H1 (cell line): ENCODE results near the gene GRK5. TPM values are rescaled to one million over a fixed set of nuclear protein-coding genes. Genes with fewer than 3 reads are reported as not detected.
"Not testable (repeated sequence)": the region's sequence is repeated elsewhere in the genome, so short reads cannot be mapped to it uniquely, and the experiment has no call there.

Experiments used
- CTCF ChIA-PET: fragments of 300-600 bp; sonication (Branson Sonifier 250); formaldehyde crosslinking; loops from one replicate; lab custom pipeline; 2021; ENCODE audit not compliant: partially characterized antibody; lab: Charles Lee
- POLR2A ChIA-PET: fragments of 300-600 bp; sonication (Branson Sonifier 250); formaldehyde crosslinking; loops from one replicate; lab custom pipeline; 2021; ENCODE audit warnings: inconsistent platforms; ENCODE audit not compliant: partially characterized antibody; lab: Charles Lee
- DNase-seq, 2 experiments: peaks; one replicate each; pipeline versions ENCODE4 v3.0.0 to v3.0.0-alpha.2; 2010 to 2022; ENCODE audit warnings: low spot score in 2 of 2, low read depth in 1 of 2, mixed read lengths in 1 of 2
- FAIRE-seq: peaks from 2 replicates; lab custom pipeline; 2011; peaks lifted over from hg19 to GRCh38; lab: Jason Lieb, UNC
- H2AFZ ChIP-seq: 2 replicates; pipeline ENCODE4 v1.8.1; 2012; ENCODE audit warnings: low read length, inconsistent platforms
- H2AK5ac ChIP-seq: 2 replicates; pipeline ENCODE4 v1.6.1; 2013; ENCODE audit warnings: low read depth, low read length
- H2BK120ac ChIP-seq: replicated peaks from 2 replicates; pipeline ENCODE3; 2013; ENCODE audit warnings: low read depth, low read length, inconsistent platforms
- H2BK12ac ChIP-seq: 2 replicates; pipeline ENCODE4 v1.6.1; 2013; ENCODE audit warnings: low read depth, low read length
- H2BK15ac ChIP-seq: 2 replicates; pipeline ENCODE4 v1.6.1; 2013; ENCODE audit warnings: low read length
- H2BK20ac ChIP-seq: 2 replicates; pipeline ENCODE4 v1.6.1; 2013; ENCODE audit warnings: low read length
- H2BK5ac ChIP-seq: 2 replicates; pipeline ENCODE4 v1.6.1; 2013; ENCODE audit warnings: low read depth, low read length
- H3K14ac ChIP-seq: 2 replicates; pipeline ENCODE4 v1.6.1; 2013; ENCODE audit warnings: inconsistent platforms; ENCODE audit not compliant: insufficient read length
- H3K18ac ChIP-seq: 2 replicates; pipeline ENCODE4 v1.6.1; 2013; ENCODE audit warnings: low read length; ENCODE audit errors: extremely low read depth
- H3K23ac ChIP-seq: 2 replicates; pipeline ENCODE4 v1.6.1; 2013; ENCODE audit warnings: inconsistent platforms; ENCODE audit not compliant: insufficient read length
- H3K23me2 ChIP-seq: 2 replicates; pipeline ENCODE4 v1.6.1; 2013; ENCODE audit warnings: low read depth, low read length
- H3K27ac ChIP-seq: 2 replicates; pipeline ENCODE4 v1.6.1; 2011; ENCODE audit warnings: low read depth, low read length, inconsistent platforms
- H3K27me3 ChIP-seq, 4 experiments: replicated peaks in 1 of 4; 1 replicate in 1 of 4; 2 replicates in 3 of 4; pipeline versions ENCODE4 v1.6.1 to v1.8.1; 2011 to 2013; ENCODE audit warnings: low read length in 3 of 4, mild to moderate bottlenecking in 3 of 4, inconsistent platforms in 2 of 4, mixed read lengths in 2 of 4, moderate library complexity in 1 of 4; ENCODE audit not compliant: control insufficient read depth in 3 of 4, insufficient read depth in 3 of 4; ENCODE audit errors: extremely low read depth in 1 of 4
- H3K36me3 ChIP-seq, 4 experiments: 2 replicates each; pipeline versions ENCODE4 v1.6.1 to v1.8.1; 2011 to 2013; ENCODE audit warnings: mild to moderate bottlenecking in 4 of 4, low read length in 3 of 4, moderate library complexity in 2 of 4, control low read depth in 1 of 4, inconsistent platforms in 1 of 4; ENCODE audit not compliant: insufficient read depth in 4 of 4, control insufficient read depth in 2 of 4
- H3K4ac ChIP-seq: replicated peaks from 2 replicates; pipeline ENCODE3; 2013; ENCODE audit warnings: low read length, low read depth, mixed read lengths, inconsistent platforms; ENCODE audit not compliant: insufficient read length
- H3K4me1 ChIP-seq, 4 experiments: replicated peaks in 1 of 4; 1 replicate in 1 of 4; 2 replicates in 3 of 4; pipeline versions ENCODE4 v1.6.1 to v1.8.1; 2011 to 2013; ENCODE audit warnings: low read length in 3 of 4, inconsistent platforms in 2 of 4, mixed read lengths in 1 of 4; ENCODE audit not compliant: insufficient read depth in 4 of 4, control insufficient read depth in 3 of 4
- H3K4me2 ChIP-seq, 2 experiments: 2 replicates each; pipeline versions ENCODE4 v1.6.1 to v1.8.1; 2011 to 2013; ENCODE audit warnings: low read depth in 2 of 2, low read length in 2 of 2, control low read depth in 1 of 2, inconsistent platforms in 1 of 2, mild to moderate bottlenecking in 1 of 2; ENCODE audit not compliant: insufficient read depth in 1 of 2
- H3K4me3 ChIP-seq, 4 experiments: fragments of 200-600, 300-600 bp in 1 of 4; sonication (generic), shearing (Covaris generic), sonication (Bioruptor Twin) in 1 of 4; 2 replicates each; pipeline versions ENCODE4 v1.5.1 to v1.8.1; 2011 to 2016; ENCODE audit warnings: low read length in 4 of 4, low read depth in 3 of 4, control low read depth in 2 of 4, inconsistent platforms in 2 of 4, mild to moderate bottlenecking in 2 of 4, mixed read lengths in 1 of 4, moderate library complexity in 1 of 4; ENCODE audit not compliant: insufficient read depth in 2 of 4; ENCODE audit errors: extremely low read depth in 1 of 4
- H3K56ac ChIP-seq: replicated peaks from 2 replicates; pipeline ENCODE3; 2013; ENCODE audit warnings: low read depth, mild to moderate bottlenecking, mixed read lengths, low read length, inconsistent platforms; ENCODE audit not compliant: insufficient read length
- H3K79me1 ChIP-seq: 2 replicates; pipeline ENCODE4 v1.6.1; 2013; ENCODE audit warnings: low read depth, low read length, control low read depth
- H3K79me2 ChIP-seq, 2 experiments: 2 replicates each; pipeline versions ENCODE4 v1.6.1 to v1.8.1; 2012 to 2013; ENCODE audit warnings: low read length in 2 of 2, mild to moderate bottlenecking in 2 of 2, inconsistent platforms in 1 of 2; ENCODE audit not compliant: insufficient read depth in 2 of 2, control insufficient read depth in 1 of 2
- H3K9ac ChIP-seq, 4 experiments: replicated peaks in 1 of 4; 1 replicate in 1 of 4; 2 replicates in 3 of 4; pipeline versions ENCODE4 v1.6.1 to v1.8.1; 2011 to 2013; ENCODE audit warnings: low read depth in 3 of 4, low read length in 3 of 4, control low read depth in 2 of 4, mild to moderate bottlenecking in 2 of 4, moderate library complexity in 2 of 4, inconsistent platforms in 1 of 4; ENCODE audit errors: extremely low read depth in 1 of 4
- H3K9me3 ChIP-seq, 2 experiments: 2 replicates each; pipeline versions ENCODE4 v1.6.1 to v1.8.1; 2012 to 2013; ENCODE audit warnings: mild to moderate bottlenecking in 2 of 2, moderate library complexity in 2 of 2, control low read depth in 1 of 2, inconsistent platforms in 1 of 2, low read depth in 1 of 2, low read length in 1 of 2, mixed read lengths in 1 of 2; ENCODE audit not compliant: insufficient read depth in 2 of 2
- H4K20me1 ChIP-seq, 2 experiments: replicated peaks in 1 of 2; 2 replicates each; pipeline versions ENCODE3 to v1.8.1; 2011 to 2013; ENCODE audit warnings: inconsistent platforms in 2 of 2, low read length in 2 of 2, mild to moderate bottlenecking in 1 of 2; ENCODE audit not compliant: insufficient read depth in 2 of 2, control insufficient read depth in 1 of 2
- H4K5ac ChIP-seq: 2 replicates; pipeline ENCODE4 v1.6.1; 2013; ENCODE audit warnings: low read length, low read depth, mixed read lengths, inconsistent platforms; ENCODE audit not compliant: insufficient read length
- H4K8ac ChIP-seq: 2 replicates; pipeline ENCODE4 v1.8.0; 2013; ENCODE audit warnings: mild to moderate bottlenecking, moderate library complexity, low read length, inconsistent platforms; ENCODE audit not compliant: insufficient read depth; ENCODE audit errors: extremely low read depth
- H4K91ac ChIP-seq: replicated peaks from 2 replicates; pipeline ENCODE3; 2013; ENCODE audit warnings: low read length, mixed read lengths, inconsistent platforms; ENCODE audit not compliant: insufficient read length
- RNF2 ChIP-seq: fragments of 200-900, 300-1000 bp; sonication (generic); IDR thresholded peaks from 2 replicates; pipeline ENCODE4 v1.7.1; 2016; ENCODE audit warnings: borderline replicate concordance, low read depth, mild to moderate bottlenecking, antibody characterized with exemption, low read length; ENCODE audit not compliant: poor library complexity, severe bottlenecking; ENCODE audit errors: missing control alignments
- WGBS, 2 experiments: shearing (Covaris generic) in 1 of 2; methylation state at CpG; one replicate each; pipeline versions ENCODE4 v1.1.6 to v1.1.7; 2013 to 2015; ENCODE audit warnings: low lambda C conversion rate in 2 of 2, mixed read lengths in 2 of 2, inconsistent platforms in 1 of 2, low coverage in 1 of 2, missing lambda C conversion rate in 1 of 2; ENCODE audit not compliant: insufficient replicate concordance in 2 of 2, insufficient coverage in 1 of 2, insufficient read length in 1 of 2; ENCODE audit errors: extremely low coverage in 1 of 2, missing lambda C conversion rate in 1 of 2; 5-methylcytosine and 5-hydroxymethylcytosine counted together
- polyA plus RNA-seq, 7 experiments: library from polyadenylated mRNA; depleted of rRNA in 3 of 7; stranded (reverse) in 5 of 7; unstranded in 2 of 7; fragments of >200 nt in 5 of 7; fragments of 200-250 nt in 2 of 7; gene quantifications; 1 replicate in 5 of 7; 2 replicates in 1 of 7; 4 replicates in 1 of 7; pipeline versions ENCODE4 v1.2.1 to v1.2.3, GENCODE V29; 2011 to 2013; ENCODE audit warnings: missing spikeins in 2 of 7, mixed read lengths in 2 of 7
- total RNA-seq: library from RNA; stranded (reverse); fragmentation: NEBNext Ultra II Directional; extraction: Animal tissue kit (Norgen Biotek cat#: 25700); gene quantifications from 2 replicates; pipeline ENCODE4 v1.2.1, GENCODE V29; 2021

Gene GRK5
- total and polyA plus RNA-seq, 2 of the 8 experiments (the other 6 are each of a cell fraction or from before 2014, with no cell fraction given), result 0.54 to 2.5 TPM

GRCh38 chr10:119462773-119463172 lies 255.4 kb downstream of the GRK5 start:
- no peak for FAIRE-seq
- H4K5ac ChIP-seq, result no peak overlapping the region

GRCh38 chr10:119463195-119463594 lies 255.8 kb downstream of the GRK5 start:
- H4K91ac ChIP-seq, H4K20me1 ChIP-seq, H2BK20ac ChIP-seq, DNase-seq, H3K79me1 ChIP-seq, H2AK5ac ChIP-seq, FAIRE-seq, H2AFZ ChIP-seq, H3K27me3 ChIP-seq, H3K14ac ChIP-seq, H3K56ac ChIP-seq, H3K4me2 ChIP-seq, H2BK12ac ChIP-seq, H3K9ac ChIP-seq, H3K27ac ChIP-seq, H3K18ac ChIP-seq, H3K23me2 ChIP-seq, POLR2A ChIA-PET, H3K4me1 ChIP-seq, H2BK5ac ChIP-seq, H3K4ac ChIP-seq, H2BK120ac ChIP-seq, H3K79me2 ChIP-seq, H4K8ac ChIP-seq, H2BK15ac ChIP-seq, H3K23ac ChIP-seq, H3K4me3 ChIP-seq, H3K36me3 ChIP-seq, H4K5ac ChIP-seq, H3K9me3 ChIP-seq: not testable (repeated sequence)
- CTCF ChIA-PET, result interaction anchor here (1.0 to 1.7 kb wide), 3 partner anchors 18 to 263 kb away, joined by 3 to 4 read pairs (median 3); no protein-coding TSS in a partner anchor
- 80% methylated on average over 2 of the region's 2 CpGs; no CpG with 5 or more reads in 1 of the 2 experiments for WGBS, 2 experiments

More at GRCh38 chr10:119462773-119463172, 255.4 kb downstream of the GRK5 start:
- no peaks in the 10 kb centered on the region for H3K79me2 ChIP-seq
- no peak overlapping the region for H3K9ac ChIP-seq
- CTCF ChIA-PET, result interaction anchor here (1.0 kb wide), 1 partner anchor 263 kb away, joined by 3 read pairs; no protein-coding TSS in a partner anchor
- H2AFZ ChIP-seq, result no peak overlapping the region
- no peak overlapping the region for H4K8ac ChIP-seq
- H2BK120ac ChIP-seq, result no peak overlapping the region
- no peak overlapping the region for H2BK5ac ChIP-seq
- no peak overlapping the region for H3K27ac ChIP-seq
- H3K23me2 ChIP-seq, result peaks cover 7% of the 10 kb centered on the region; the same call in 1 of the 2 replicates
- H3K4me2 ChIP-seq, result no peak overlapping the region
- H3K56ac ChIP-seq, result no peak overlapping the region
- H4K20me1 ChIP-seq, result no peaks in the 10 kb centered on the region
- no peaks in the 10 kb centered on the region for H3K36me3 ChIP-seq
- H3K27me3 ChIP-seq, result peaks cover 0 to 9% (median 4%) of the 10 kb centered on the region in 4 experiments; a peak in 4 of 7 replicates
- no peak overlapping the region for H2BK15ac ChIP-seq
- H3K4me1 ChIP-seq, result no peaks in the 10 kb centered on the region; a peak in 1 of 7 replicates
- H3K4me3 ChIP-seq, result no peak overlapping the region
- H2BK20ac ChIP-seq, result no peak overlapping the region
- no peak overlapping the region for H2AK5ac ChIP-seq
- H2BK12ac ChIP-seq, result no peak overlapping the region
- H4K91ac ChIP-seq, result no peak overlapping the region
- no peak for DNase-seq
- H3K9me3 ChIP-seq, result no peaks in the 10 kb centered on the region
- no peak overlapping the region for H3K14ac ChIP-seq
- WGBS, 2 experiments, result 77% methylated on average over 4 of the region's 4 CpGs; no CpG with 5 or more reads in 1 of the 2 experiments
- H3K79me1 ChIP-seq, result no peaks in the 10 kb centered on the region
- H3K4ac ChIP-seq, result no peak overlapping the region
- no peak overlapping the region for H3K18ac ChIP-seq
- TF ChIP-seq RNF2, result no peak
- TF ChIP-seq, all 59 proteins: peak for 0
- POLR2A ChIA-PET, result no interaction called here
- no peak overlapping the region for H3K23ac ChIP-seq
